Adrenal gland (tissue), 5 donors: ENCODE measurements around the gene NME2.

Experiments used
- POLR2A ChIP-seq, 2 donors: fragments of 450-650 bp; IDR thresholded peaks; one replicate each; pipeline ENCODE4 v1.6.1; 2017; ENCODE audit warnings: antibody characterized with exemption in 2 of 2, mild to moderate bottlenecking in 2 of 2, moderate library complexity in 1 of 2
- TF ChIP-seq, protein P1 (sequence below), 6 experiments: fragments of 450-650 bp in 4 of 6; fragments of 200-600 bp in 2 of 6; sonication (generic) in 1 of 6; IDR thresholded peaks; 1 replicate in 5 of 6; 2 replicates in 1 of 6; pipeline versions ENCODE4 v1.5.1 to v1.8.0; 2016 to 2021; ENCODE audit warnings: antibody characterized with exemption in 6 of 6, mild to moderate bottlenecking in 2 of 6, moderate library complexity in 1 of 6
- donor health status: DM: no; HTN: no; CAD: no.

DNA sequence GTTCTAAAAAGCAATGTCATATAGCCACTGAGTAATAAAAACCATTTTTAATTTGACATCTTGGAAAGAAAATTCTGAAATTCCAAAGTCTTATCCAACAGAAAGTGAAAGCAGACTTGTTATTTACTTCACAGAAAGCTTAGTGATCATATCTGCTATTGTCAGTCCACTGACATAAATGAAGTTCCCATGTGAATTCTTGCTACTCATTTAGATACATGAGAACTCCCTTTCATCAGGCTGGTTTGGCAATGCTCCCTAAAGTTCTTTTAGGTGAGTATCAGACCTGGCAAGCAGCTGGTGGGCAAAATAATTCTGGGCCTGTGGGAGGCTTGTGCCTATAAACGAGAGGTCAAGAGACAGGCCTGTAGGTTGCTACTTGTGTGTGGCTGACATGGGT, 23.4 kb downstream of the NME2 start:
- TF ChIP-seq POLR2A (IDR thresholded peaks at IDR 0.05) = no peak
- TF ChIP-seq, protein P1, sequence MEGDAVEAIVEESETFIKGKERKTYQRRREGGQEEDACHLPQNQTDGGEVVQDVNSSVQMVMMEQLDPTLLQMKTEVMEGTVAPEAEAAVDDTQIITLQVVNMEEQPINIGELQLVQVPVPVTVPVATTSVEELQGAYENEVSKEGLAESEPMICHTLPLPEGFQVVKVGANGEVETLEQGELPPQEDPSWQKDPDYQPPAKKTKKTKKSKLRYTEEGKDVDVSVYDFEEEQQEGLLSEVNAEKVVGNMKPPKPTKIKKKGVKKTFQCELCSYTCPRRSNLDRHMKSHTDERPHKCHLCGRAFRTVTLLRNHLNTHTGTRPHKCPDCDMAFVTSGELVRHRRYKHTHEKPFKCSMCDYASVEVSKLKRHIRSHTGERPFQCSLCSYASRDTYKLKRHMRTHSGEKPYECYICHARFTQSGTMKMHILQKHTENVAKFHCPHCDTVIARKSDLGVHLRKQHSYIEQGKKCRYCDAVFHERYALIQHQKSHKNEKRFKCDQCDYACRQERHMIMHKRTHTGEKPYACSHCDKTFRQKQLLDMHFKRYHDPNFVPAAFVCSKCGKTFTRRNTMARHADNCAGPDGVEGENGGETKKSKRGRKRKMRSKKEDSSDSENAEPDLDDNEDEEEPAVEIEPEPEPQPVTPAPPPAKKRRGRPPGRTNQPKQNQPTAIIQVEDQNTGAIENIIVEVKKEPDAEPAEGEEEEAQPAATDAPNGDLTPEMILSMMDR (IDR thresholded peaks at IDR 0.05) = no peak
